Stromal cell of bone marrow (primary cell): ENCODE measurements around the gene WTAP.
"Not testable (repeated sequence)": the region's sequence is repeated elsewhere in the genome, so short reads cannot be mapped to it uniquely, and the experiment has no call there.

ENCODE experiments used
- DNase-seq: peaks from one replicate; pipeline ENCODE4 v3.0.0-alpha.2; 2012; ENCODE audit warnings: low read depth

Gene WTAP

DNA sequence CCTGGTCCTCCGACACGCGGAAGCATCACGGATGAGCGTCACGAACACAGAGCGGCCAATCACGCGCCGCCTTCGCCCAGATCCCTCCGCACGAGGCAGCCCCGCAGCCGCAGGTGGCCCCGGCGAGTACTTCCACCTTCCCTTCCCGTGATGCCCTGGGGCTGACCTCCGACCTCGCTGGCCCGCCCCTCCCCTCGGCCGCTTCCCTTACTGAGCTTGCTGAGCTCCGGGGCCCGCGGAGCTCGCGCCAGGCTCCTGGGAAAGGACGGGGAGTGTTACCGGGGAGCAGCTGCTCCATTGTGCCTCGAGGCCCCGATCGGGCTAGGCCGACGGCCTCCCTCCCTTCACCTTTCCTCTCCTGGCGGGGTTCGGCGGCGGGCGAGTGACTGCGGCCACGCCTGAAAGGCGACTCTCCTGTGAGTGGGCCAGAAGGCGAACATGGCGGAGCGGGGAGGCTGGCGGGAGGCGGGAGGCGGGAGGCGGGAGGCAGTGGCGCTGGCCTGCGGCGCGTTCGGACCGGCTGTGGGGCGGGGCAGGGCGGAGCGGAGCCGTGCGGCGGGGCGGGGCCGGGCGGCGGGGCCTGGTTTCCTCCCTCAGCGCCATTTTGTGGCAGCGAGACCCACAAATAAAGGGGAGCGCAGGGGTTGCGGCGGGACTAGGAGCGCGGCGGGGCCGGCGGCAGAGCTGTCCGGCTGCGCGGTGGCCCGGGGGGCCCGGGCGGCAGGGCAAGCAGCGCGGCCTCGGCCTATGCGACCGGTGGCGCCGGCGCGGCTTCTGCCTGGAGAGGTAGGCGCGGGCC, at the start of gene WTAP:
WTAP (plus strand) TSS at position 589 of the 799 bp plus-strand sequence. CDS start 8,760 bp downstream, outside the sequence.
- DNase-seq, result peak; percentile 79

DNA sequence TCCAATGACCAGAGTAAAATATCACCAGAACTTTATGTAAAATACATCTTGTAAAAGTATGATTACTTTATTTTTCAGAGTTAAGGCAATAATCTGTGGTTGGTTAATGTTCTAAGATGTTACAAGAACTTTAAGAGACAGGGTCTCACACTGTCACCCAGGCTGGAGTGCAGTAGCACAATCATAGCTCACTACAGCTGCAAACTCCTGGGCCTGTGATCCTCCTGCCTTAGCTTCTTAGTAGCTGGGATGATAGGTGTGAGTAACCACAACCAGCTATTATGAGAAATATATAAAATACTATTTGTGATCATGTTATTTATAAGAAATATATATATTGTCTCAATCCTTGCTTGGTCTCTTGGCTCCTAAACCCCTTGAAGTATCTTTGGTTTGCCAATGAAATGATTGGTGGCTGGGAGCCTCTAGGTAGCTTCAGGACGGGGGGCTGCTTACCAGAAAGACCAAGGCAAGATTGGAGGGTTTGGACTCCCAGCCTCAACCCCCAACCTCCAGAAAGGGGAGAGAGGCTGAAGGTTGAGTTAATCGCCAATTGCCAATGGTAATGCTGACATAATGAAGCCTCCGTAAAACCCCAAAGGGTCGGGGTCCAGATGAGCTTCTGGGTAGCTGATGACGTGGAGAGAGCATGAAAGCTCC, 49.7 kb upstream of the WTAP start:
- DNase-seq, result no peak

DNA sequence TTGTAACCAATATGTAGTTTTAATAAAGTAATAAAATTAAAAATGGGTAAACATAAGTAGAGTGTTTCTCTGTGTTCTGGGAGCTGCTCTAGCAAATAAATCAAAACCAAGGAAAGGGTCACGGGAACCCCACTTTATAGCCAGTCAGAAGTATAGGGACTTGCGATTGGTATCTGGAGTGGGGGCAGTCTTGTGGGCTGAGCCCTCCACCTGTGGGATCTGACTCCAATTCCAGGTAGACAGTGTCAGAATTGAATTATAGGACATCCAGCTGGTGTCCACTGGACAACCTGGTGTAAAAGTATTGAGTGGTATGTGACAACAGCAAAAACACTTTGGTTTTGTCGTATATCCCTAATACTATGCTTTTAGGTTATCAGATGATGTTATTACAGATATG, 48.7 kb upstream of the WTAP start:
- DNase-seq, result no peak

DNA sequence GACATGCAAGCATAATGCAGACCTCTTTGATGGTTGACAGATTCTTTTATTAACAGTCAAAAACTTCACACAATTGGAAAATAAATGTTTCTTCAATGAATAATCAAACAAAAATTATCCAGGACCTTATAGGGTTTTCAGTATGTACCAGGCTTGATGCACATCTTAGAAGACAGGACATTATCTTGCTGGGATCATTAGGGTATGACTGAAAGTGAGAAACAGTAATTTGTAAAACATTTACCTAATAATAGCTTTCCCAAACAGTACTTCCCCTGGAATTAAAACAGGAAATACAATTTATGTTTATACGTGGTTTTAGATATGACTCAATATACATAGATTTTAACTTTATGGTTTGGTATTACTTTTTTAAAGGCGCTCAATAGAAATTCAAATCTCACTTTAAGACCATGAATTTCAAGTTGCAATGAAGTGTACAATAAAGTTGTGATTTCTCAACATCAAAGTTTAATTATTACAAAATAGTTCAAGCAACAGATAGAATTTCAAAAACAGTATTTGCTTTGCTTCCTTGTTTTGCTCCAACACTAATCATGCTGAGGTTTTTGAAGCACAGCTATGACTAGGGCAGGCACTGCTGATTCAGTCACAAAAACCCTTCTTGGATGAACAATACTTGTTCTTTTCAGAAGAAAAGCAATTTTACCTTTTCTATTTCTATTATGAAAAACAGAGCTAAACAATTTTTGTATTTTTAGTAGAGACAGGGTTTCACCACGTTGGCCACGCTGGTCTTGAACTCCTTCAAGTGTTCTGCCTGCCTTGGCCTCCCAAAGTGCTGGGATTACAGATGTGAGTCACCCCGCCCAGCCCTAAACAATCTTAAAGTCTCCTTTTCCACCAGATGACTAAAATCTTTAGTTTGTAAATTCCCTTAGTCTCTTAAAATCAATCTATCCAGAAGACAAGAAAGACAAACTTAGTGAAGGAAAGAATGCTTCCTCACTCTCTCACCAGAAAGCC, 47.9 kb upstream of the WTAP start:
- no peak for DNase-seq

DNA sequence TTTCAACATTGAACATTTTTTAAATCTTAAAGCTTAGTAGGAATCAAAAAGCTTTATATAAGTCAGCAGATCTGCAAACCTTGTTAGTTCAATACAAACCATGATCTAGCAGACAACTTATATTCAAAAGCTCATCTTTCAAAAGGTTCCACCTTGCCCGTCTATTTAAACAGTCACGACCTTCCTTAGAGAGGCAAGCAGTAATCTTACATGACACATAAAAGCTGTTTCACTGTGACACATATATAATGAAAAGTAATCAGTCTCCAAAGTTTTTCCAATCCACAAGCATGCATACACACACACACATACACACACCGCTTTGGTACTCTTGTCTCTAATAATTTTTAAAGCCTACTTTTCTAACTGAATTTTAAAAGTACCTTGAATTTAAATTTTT, 47.2 kb upstream of the WTAP start:
- DNase-seq, result no peak

DNA sequence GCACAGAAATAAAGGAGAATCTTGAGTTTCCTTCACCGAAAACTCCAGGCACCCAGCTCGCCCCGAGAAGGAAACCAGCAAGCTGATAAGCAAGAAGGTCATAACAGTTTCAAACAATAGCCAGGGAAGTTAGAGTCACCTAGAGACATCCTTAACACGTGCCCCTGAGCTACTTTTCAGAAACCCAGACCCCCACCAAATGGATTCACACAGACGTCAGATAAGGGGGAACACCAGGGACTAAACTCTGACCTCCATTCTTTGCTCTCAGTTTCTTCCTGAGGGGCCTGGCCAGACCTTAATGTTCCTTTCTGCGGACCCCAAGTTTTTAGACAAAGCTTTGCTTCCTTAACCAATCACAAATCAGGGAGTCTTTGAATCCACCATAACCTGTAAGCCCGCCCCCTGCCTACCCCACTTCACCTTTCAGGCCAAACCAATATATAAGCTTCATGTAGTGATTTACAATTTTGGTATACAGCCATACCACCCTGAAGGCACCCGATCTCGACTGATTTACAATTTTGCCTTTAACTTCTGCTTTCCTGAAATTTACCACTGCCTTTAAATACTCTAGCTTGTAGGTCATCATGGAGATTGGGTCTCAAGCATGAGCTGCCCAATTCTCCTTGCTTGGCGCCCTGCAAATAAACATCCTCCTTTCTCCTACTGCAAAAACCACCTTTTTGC, 46.0 kb upstream of the WTAP start:
- DNase-seq, result no peak

DNA sequence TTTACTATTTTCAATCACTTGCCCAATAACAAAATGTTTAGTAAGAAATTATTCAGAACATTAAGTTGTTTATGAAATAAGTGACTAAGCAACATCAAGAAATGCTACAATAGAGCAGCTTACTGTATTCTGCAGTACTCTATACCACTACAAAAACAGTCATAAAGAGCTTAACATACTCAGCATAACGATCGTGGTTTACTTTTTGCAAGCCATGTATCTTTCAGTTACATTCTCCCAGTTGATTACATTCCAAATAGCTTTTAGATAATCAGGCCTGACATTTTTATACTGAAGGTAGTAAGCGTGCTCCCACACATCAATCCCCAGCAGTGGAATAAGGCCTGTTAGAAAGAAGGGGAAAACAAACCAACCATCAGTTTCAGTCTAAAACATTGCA, 45.0 kb upstream of the WTAP start:
- no peak for DNase-seq

DNA sequence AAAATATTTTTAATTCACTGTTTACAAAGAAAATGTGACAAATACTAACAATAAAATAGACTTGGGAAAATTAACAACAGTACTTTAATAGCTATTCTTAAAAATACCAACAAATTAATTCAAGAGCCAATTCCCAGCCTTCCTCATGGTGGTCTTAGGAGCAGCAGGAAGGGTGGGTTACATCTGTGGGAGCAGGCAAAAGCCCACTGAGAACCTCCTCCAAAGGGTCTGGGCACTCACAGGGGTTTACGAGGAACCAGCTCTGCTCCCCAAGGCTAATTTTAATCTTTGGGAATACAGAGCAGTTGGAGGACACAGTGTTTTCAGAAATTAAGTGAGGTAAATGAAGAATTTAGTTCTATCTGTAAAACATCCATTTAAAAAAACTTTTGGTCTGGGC, 44.5 kb upstream of the WTAP start:
- DNase-seq, result no peak

DNA sequence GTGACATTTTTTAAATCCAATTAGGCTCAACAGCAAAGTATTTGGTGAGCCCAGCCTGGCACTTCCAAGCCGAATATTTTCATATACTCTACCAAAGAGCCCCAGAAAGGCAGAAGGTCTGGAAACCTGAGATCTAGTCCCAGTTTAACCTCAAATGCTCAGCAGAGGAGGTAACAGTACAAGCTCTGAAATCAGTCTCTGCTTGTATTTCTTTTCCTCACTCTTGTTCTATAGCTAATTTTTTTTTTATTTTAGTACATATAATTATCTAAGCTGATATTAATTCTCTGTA, 43.3 kb upstream of the WTAP start:
- DNase-seq, result no peak

DNA sequence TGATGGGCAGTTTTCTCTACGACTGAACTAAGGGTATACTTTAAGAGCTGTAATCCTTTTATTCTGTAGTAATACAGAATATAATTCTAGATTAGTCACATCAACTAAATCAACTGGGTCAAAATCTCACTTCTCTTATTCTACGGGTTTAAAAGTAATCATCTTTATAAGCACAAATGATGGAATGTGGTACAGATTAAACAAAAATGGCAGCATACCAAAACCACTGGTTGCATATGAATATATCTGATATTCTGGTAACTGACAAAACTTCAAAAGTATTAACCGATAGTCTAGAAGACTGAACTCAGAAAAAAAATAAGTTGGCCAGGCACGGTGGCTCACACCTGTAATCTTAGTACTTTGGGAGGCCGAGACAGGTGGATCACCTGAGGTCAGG, 41.3 kb upstream of the WTAP start:
- no peak for DNase-seq

DNA sequence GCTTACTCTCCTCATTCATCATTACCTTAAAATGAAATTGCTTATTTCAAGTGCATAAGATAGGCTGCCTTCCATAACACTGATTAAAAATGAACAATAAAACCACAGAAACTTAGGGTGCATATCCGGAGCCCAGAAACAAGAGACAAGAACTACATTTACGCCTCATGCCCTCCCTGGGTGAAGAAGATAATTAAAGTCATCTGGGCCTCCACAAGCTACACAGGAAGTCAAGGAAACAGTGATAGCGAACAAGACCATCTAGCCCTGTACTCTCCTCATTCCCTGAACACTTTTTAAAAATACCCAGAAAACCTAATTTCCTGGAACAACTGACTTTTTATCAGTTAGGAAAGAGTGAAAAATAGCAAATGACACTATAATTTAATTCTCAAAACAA, 40.6 kb upstream of the WTAP start:
- DNase-seq, result no peak

DNA sequence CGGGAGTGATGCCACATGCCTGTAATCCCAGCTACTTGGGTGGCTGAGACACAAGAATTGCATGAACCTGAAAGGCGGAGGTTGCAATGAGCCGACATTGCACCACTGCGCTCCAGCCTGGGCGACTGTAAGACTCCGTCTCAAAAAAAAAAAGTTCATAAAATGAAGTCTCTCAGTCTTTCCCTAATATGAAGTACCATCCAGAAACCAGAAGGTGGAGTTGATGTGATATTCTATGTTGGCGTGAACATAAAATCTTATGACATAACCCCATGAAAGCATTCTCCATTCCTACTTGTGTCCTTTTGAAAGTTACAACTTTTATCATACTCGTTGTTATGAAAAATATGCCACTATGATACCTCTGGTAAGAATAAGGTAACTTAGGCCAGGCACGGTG, 40.0 kb upstream of the WTAP start:
- DNase-seq, result no peak

DNA sequence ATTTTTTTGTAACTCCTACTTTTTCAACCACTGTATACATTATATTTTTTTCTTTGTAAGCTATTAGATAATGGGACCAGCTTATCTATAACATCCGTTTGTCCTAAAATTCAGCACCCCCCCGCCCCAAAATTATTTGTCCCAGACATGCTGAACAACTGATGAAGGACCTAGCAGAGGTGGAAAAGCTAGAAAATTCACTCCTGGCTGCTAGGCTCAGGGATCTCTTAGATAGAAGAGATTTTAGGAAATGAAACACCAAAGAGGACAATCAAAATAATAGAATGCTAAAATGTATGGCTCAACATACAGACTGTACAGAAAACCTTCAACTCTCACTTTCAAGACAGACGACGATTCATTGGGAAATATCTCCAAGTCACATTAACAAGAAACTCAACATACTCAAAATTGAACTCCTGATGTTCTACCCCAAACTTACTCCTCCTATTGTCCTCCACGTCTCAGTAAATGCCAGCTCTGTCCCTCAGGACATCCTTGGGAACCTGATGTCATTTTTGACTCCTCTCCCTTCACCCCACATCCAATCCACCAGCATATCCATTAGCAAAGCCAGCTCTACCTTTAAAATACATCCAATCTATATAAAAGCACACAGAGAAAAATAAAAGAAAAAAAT, 38.9 kb upstream of the WTAP start:
- no peak for DNase-seq

DNA sequence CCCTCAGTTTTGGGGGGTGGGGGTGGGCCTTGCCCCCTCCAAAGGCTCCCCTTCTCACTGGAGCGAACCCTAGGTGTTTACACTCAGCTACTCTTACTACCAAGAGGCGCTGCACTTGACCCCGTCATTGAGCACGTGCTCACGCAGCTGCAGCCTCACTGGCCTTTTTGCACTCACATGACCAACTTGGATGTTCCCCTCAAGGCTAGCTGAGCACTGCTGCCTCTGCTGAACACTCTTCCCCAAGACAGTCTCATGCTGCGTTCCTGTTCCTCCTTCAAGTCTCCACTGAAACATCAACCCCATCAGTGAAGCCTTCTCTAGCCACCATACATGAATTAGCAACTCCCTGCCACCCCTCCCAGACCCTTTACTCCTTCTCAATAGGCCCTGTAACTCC, 38.3 kb upstream of the WTAP start:
- DNase-seq, result no peak

DNA sequence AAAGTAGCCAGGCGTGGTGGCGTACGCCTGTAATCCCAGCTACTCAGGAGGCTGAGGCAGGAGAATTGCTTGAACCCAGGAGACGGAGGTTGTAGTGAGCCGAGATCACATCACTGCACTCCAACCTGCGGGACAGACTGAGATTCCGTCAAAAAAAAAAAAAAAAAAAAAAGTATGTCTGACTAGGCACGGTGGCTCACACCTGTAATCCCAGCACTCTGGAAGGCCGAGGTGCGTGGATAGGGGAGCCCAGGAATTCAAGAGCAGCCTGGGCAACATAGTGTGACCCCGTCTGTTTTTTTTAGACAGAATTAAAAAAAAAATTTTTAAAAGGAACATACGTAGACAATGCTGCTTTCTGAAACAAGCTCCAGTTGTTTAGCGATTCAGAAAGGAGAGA, 37.2 kb upstream of the WTAP start:
- DNase-seq, result not testable (repeated sequence)

DNA sequence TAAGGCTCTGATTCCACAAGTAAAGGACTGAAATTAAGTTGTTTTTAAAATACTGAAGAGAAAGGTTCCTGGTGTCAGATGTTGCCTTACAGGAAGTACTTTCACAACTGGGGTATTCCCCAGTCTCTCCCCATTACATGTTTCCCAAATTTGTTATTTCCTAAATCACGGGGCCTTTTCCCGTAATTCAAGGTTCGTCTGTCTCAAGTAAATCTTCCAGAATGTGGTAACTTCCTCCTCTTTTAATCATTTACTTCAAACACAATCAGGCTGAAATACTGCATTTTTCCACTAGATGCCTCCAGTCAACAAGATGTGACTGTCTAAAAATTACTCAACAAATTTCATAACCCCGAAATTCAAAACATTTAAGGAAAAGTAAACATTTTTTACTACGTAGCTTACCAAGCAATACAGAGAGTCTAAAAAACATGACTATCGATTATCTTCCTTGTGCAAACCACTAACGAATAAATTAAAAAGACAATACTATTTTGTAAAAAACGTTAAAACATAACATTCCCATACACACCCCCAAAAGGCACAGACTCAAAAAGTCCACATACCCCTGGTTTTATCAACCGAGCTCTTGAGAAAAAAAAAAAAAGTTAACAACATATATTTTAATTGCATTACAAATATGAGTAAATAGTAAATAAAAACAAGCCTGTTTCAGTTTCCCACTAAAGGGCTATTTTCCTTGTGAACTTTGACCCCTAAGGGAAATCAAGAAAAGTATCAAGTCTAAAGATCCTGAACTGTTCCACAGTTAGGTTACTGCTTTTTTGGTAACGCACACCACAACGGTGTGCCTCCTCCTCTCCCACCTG, 36.0 kb upstream of the WTAP start:
- DNase-seq, result peak; percentile 82

DNA sequence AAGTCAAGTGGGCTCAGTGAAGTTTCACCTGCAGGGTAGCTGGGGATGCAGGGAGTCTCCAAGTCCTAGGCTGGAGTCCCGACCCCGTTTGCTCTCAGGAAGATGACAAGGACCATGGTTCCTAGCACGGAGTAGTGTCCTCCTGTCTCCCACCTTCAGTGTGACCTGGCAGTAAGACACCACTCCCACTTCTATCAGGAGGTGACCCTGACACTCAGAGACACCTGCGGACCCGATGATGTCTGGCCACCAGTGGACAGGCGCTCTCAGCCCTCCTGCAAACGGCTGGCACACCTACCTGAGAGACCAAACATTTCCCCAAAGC, 35.4 kb upstream of the WTAP start:
- no peak for DNase-seq

DNA sequence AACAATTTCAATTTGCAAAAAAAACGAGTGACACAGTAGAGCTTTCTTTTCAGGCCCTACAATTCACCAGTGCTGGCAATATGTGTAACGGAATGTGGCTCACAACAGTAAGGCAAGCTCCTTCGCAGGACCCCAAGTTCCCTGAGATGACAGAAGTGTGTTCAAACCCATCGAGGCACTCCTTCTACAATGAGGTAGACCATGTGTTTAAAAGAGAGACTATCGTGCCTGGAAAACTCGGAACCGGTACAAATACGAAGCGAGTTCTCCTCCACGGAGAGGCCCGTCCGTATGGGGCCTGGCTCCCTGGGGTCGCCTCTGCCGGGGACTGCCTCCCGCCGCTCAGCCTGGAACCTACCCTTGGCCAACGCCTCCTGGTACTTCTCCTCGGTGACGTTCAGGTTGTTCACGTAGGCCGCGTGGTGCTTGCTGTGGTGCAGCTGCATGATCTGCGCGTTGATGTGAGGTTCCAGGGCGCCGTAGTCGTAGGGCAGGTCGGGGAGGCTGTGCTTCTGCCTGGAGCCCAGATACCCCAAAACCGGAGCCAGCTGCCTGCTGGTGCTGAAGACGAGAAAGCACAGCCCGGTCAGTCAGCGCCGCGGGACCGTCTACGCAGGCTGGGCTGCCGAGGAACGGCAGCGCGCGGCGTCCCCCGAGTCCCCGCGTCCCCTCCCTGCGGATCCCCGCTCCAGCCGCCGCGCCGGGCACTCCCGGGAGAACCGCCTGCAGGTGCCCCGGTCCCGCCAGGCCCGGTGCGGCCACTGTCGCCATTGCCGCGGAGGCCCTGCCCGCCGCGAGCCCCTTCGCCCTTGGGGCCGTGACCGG, 34.8 kb upstream of the WTAP start:
- DNase-seq, result no peak

DNA sequence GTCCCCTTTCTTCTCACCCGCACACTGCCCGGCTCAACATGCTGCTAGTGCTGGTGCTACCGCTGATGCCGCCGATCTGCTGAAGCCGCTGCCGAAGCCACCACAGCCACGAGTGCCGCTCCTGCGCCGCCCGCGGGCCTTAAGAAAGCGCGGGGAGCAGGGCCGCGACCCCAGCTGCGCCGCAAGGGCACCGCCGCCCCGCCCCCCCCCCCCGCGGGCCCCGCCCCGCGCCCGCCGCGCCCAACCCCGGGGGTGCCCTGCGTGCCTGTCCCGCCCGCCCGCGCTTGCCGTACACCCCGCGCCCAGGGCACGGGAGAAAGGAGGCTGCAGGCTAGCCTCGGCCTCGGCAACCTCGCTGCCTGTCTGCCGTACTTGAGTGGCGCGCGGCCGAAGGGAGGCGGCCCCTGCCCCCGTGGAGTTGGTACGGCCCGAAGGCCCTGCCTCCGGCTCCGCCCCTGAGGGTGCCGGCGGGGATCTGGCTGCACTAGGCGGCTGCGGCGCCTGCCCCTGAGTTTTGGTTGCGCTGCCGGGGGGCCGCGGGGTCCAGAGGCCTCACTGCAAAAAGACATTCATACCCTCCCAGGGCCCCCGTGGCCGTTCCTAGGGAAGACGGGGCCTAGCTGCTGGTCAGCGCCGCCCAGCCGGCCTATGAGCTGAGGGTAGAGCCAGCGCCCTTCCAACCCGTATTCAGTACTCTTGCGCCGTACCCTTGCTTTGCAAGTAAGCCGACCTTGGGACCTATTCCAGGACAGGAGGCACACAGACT, 34.0 kb upstream of the WTAP start, which contains the start of gene SOD2:
SOD2 (minus strand) TSS at position 114 of the 766 bp plus-strand sequence; CDS start at position 40, 74 bp downstream.
- peak; percentile 74 for DNase-seq
